Mesenchymal stem cell (in vitro differentiated cells and primary cell): ENCODE measurements around the gene SETD1A.
A peak's percentile ranks its signal among the peaks of the same experiment; 100 is the strongest.

ENCODE experiments used
- DNase-seq: peaks from one replicate; pipeline ENCODE4 v3.0.0-alpha.2; 2013
- H2AFZ ChIP-seq: one replicate; pipeline ENCODE4 v1.6.1; 2013; ENCODE audit warnings: low read depth, mild to moderate bottlenecking, control low read depth, inconsistent platforms, low read length, moderate library complexity
- H2AK5ac ChIP-seq: 2 replicates; pipeline ENCODE4 v1.6.1; 2013; ENCODE audit warnings: low read length, moderate library complexity, mild to moderate bottlenecking, inconsistent platforms; ENCODE audit not compliant: severe bottlenecking
- H2BK120ac ChIP-seq: one replicate; pipeline ENCODE4 v1.6.1; 2013; ENCODE audit warnings: low read depth, mild to moderate bottlenecking, inconsistent platforms, low read length, moderate library complexity
- H2BK12ac ChIP-seq, 2 experiments: one replicate each; pipeline ENCODE4 v1.6.1; 2013; ENCODE audit warnings: inconsistent platforms in 2 of 2, low read length in 2 of 2, mild to moderate bottlenecking in 2 of 2, moderate library complexity in 2 of 2, control low read depth in 1 of 2
- H2BK15ac ChIP-seq: one replicate; pipeline ENCODE4 v1.6.1; 2013; ENCODE audit warnings: mild to moderate bottlenecking, low read depth, inconsistent platforms; ENCODE audit not compliant: poor library complexity, severe bottlenecking
- H2BK5ac ChIP-seq: 2 replicates; pipeline ENCODE4 v1.6.1; 2013; ENCODE audit warnings: low read depth, mild to moderate bottlenecking, low read length, control low read depth, inconsistent platforms; ENCODE audit not compliant: poor library complexity, severe bottlenecking
- H3K14ac ChIP-seq, 2 experiments: one replicate each; pipeline ENCODE4 v1.6.1; 2013; ENCODE audit warnings: inconsistent platforms in 2 of 2, low read length in 2 of 2, control low read depth in 1 of 2, mild to moderate bottlenecking in 1 of 2, moderate library complexity in 1 of 2
- H3K18ac ChIP-seq, 2 experiments: one replicate each; pipeline ENCODE4 v1.6.1; 2013; ENCODE audit warnings: inconsistent platforms in 2 of 2, low read length in 2 of 2, control low read depth in 1 of 2, low read depth in 1 of 2, mild to moderate bottlenecking in 1 of 2
- H3K23ac ChIP-seq, 2 experiments: one replicate each; pipeline ENCODE4 v1.6.1; 2013; ENCODE audit warnings: inconsistent platforms in 2 of 2, low read length in 2 of 2, mild to moderate bottlenecking in 2 of 2, moderate library complexity in 2 of 2, control low read depth in 1 of 2
- H3K27ac ChIP-seq: 2 replicates; pipeline ENCODE4 v1.5.1; 2013; ENCODE audit warnings: mild to moderate bottlenecking, moderate library complexity, low read length, control low read depth, inconsistent platforms; ENCODE audit not compliant: poor library complexity, severe bottlenecking
- H3K27me3 ChIP-seq, 2 experiments: 2 replicates each; pipeline versions ENCODE4 v1.6.1 to v1.7.0; 2013; ENCODE audit warnings: low read length in 2 of 2, mild to moderate bottlenecking in 2 of 2, moderate library complexity in 2 of 2, control low read depth in 1 of 2, inconsistent platforms in 1 of 2; ENCODE audit not compliant: control insufficient read depth in 1 of 2, insufficient read depth in 1 of 2
- H3K36me3 ChIP-seq, 2 experiments: 2 replicates each; pipeline versions ENCODE4 v1.6.1 to v1.7.0; 2013; ENCODE audit warnings: low read length in 2 of 2, control low read depth in 1 of 2, inconsistent platforms in 1 of 2, low read depth in 1 of 2, mild to moderate bottlenecking in 1 of 2; ENCODE audit not compliant: insufficient read depth in 2 of 2, control insufficient read depth in 1 of 2
- H3K4ac ChIP-seq, 2 experiments: one replicate each; pipeline ENCODE4 v1.6.1; 2013; ENCODE audit warnings: inconsistent platforms in 2 of 2, low read length in 2 of 2, mild to moderate bottlenecking in 2 of 2, moderate library complexity in 2 of 2, control low read depth in 1 of 2, low read depth in 1 of 2
- H3K4me1 ChIP-seq: 2 replicates; pipeline ENCODE4 v1.6.1; 2013; ENCODE audit warnings: low read depth, low read length, control low read depth; ENCODE audit not compliant: control insufficient read depth, insufficient read depth
- H3K4me2 ChIP-seq: 2 replicates; pipeline ENCODE4 v1.6.1; 2013; ENCODE audit warnings: low read length, mild to moderate bottlenecking, inconsistent platforms; ENCODE audit not compliant: poor library complexity, severe bottlenecking
- H3K4me3 ChIP-seq, 2 experiments: 2 replicates each; pipeline versions ENCODE4 v1.5.1 to v1.7.0; 2013; ENCODE audit warnings: low read length in 2 of 2, mild to moderate bottlenecking in 2 of 2, control low read depth in 1 of 2, low read depth in 1 of 2; ENCODE audit not compliant: insufficient read depth in 1 of 2
- H3K79me1 ChIP-seq: replicated peaks from 2 replicates; pipeline ENCODE4 v1.6.1; 2013; ENCODE audit warnings: mild to moderate bottlenecking, control low read depth, low read length, inconsistent platforms; ENCODE audit not compliant: poor library complexity, severe bottlenecking
- H3K9ac ChIP-seq: 2 replicates; pipeline ENCODE4 v1.7.0; 2013; ENCODE audit warnings: mild to moderate bottlenecking, low read length, moderate library complexity
- H3K9me3 ChIP-seq: 2 replicates; pipeline ENCODE4 v1.7.0; 2013; ENCODE audit warnings: mild to moderate bottlenecking, low read length; ENCODE audit not compliant: control insufficient read depth
- H4K8ac ChIP-seq: one replicate; pipeline ENCODE4 v1.6.1; 2013; ENCODE audit warnings: inconsistent platforms, mild to moderate bottlenecking, low read length, moderate library complexity
- H4K91ac ChIP-seq: one replicate; pipeline ENCODE4 v1.6.1; 2013; ENCODE audit warnings: mild to moderate bottlenecking, low read length, inconsistent platforms
- WGBS: methylation state at CpG from one replicate; pipeline ENCODE4 v1.1.7; 2013; ENCODE audit warnings: mixed read lengths; 5-methylcytosine and 5-hydroxymethylcytosine counted together

SETD1A gene

GRCh38 chr16:30992931-30993816, 35.6 kb downstream of the SETD1A start:
- no peaks in the 10 kb centered on the region for H3K9me3 ChIP-seq
- H3K27me3 ChIP-seq, result no peaks in the 10 kb centered on the region
- no peak overlapping the region for H3K4me2 ChIP-seq
- no peak overlapping the region for H3K9ac ChIP-seq
- no peak overlapping the region for H3K14ac ChIP-seq
- H3K18ac ChIP-seq, result no peak overlapping the region
- H2BK12ac ChIP-seq, result no peak overlapping the region
- whole genome bisulfite sequencing, result 85% methylated on average over 29 of the region's 29 CpGs
- no peak overlapping the region for H4K91ac ChIP-seq
- no peak overlapping the region for H2BK120ac ChIP-seq
- H3K4ac ChIP-seq, result no peak overlapping the region
- no peak for DNase-seq
- H4K8ac ChIP-seq, result no peak overlapping the region
- peaks cover 21% of the 10 kb centered on the region for H3K4me1 ChIP-seq
- no peak overlapping the region for H3K23ac ChIP-seq
- H2BK5ac ChIP-seq, result no peak overlapping the region
- H2AK5ac ChIP-seq, result no peak overlapping the region
- no peaks in the 10 kb centered on the region for H3K79me1 ChIP-seq
- no peak overlapping the region for H3K27ac ChIP-seq
- H2AFZ ChIP-seq, result no peak overlapping the region
- H3K4me3 ChIP-seq, result no peak overlapping the region
- H3K36me3 ChIP-seq, result peaks cover 16 to 42% of the 10 kb centered on the region in 2 experiments
- H2BK15ac ChIP-seq, result no peak overlapping the region

GRCh38 chr16:30995927-30996323, 38.4 kb downstream of the SETD1A start:
- H3K27me3 ChIP-seq, result no peaks in the 10 kb centered on the region
- no peak for DNase-seq
- no peak overlapping the region for H2BK5ac ChIP-seq
- H3K36me3 ChIP-seq, result peaks cover 9 to 27% of the 10 kb centered on the region in 2 experiments
- H4K91ac ChIP-seq, result no peak overlapping the region
- no peaks in the 10 kb centered on the region for H3K79me1 ChIP-seq
- H2BK15ac ChIP-seq, result no peak overlapping the region
- H2BK12ac ChIP-seq, result no peak overlapping the region
- H3K27ac ChIP-seq, result no peak overlapping the region
- no peak overlapping the region for H2AFZ ChIP-seq
- H3K23ac ChIP-seq, result no peak overlapping the region
- H3K9ac ChIP-seq, result peak overlapping the region; percentile 86
- no peak overlapping the region for H3K4me2 ChIP-seq
- no peaks in the 10 kb centered on the region for H3K9me3 ChIP-seq
- peak overlapping the region; percentile 26 for H2AK5ac ChIP-seq
- peaks cover 28% of the 10 kb centered on the region for H3K4me1 ChIP-seq
- 86% methylated on average over 9 of the region's 11 CpGs for WGBS
- peak overlapping the region in 1 of 2 experiments; percentile 78 for H3K4me3 ChIP-seq
- H2BK120ac ChIP-seq, result no peak overlapping the region
- no peak overlapping the region for H3K18ac ChIP-seq
- H3K14ac ChIP-seq, result no peak overlapping the region
- no peak overlapping the region for H3K4ac ChIP-seq
- no peak overlapping the region for H4K8ac ChIP-seq

GRCh38 chr16:30996324-30996984, 38.9 kb downstream of the SETD1A start:
- H3K27ac ChIP-seq, result peak overlapping the region; percentile 62
- peak overlapping the region; percentile 26 for H2AK5ac ChIP-seq
- H3K23ac ChIP-seq, result no peak overlapping the region
- no peak overlapping the region for H2BK15ac ChIP-seq
- peak overlapping the region; percentile 14 to 73 for H3K18ac ChIP-seq
- peak overlapping the region; percentile 70 for H4K91ac ChIP-seq
- DNase-seq, result peak; percentile 20
- H3K36me3 ChIP-seq, result peaks cover 9 to 25% of the 10 kb centered on the region in 2 experiments
- peak overlapping the region; percentile 31 for H2BK5ac ChIP-seq
- H2AFZ ChIP-seq, result no peak overlapping the region
- H2BK120ac ChIP-seq, result peak overlapping the region; percentile 51
- no peak overlapping the region for H2BK12ac ChIP-seq
- H3K79me1 ChIP-seq, result peaks cover 3% of the 10 kb centered on the region
- no peaks in the 10 kb centered on the region for H3K9me3 ChIP-seq
- peak overlapping the region; percentile 61 for H3K4me2 ChIP-seq
- 36% methylated on average over 23 of the region's 23 CpGs for WGBS
- no peaks in the 10 kb centered on the region for H3K27me3 ChIP-seq
- H3K14ac ChIP-seq, result peak overlapping the region in 1 of 2 experiments; percentile 1
- peak overlapping the region; percentile 36 to 78 for H3K4me3 ChIP-seq
- peak overlapping the region; percentile 89 for H4K8ac ChIP-seq
- H3K4me1 ChIP-seq, result peaks cover 24% of the 10 kb centered on the region
- no peak overlapping the region for H3K4ac ChIP-seq
- H3K9ac ChIP-seq, result peak overlapping the region; percentile 86
